ENCODE measurements around the gene PDS5A.

- TF ChIP-seq JUN (IDR thresholded peaks at IDR 0.05; ENCODE audit: borderline replicate concordance, low read depth, low read length) (no peak), JUN (CRISPR knock-in tag; IDR thresholded peaks at IDR 0.05; ENCODE audit: borderline replicate concordance) (no peak), CTCF (IDR thresholded peaks at IDR 0.05 in 2 of 3, conservative IDR thresholded peaks at IDR 0.05 in 1 of 3; ENCODE audit: insufficient read depth in 2 of 3, low read depth in 1 of 3, low read length in 3 of 3) (no peak), ZNF3 (CRISPR knock-in tag; IDR thresholded peaks at IDR 0.05) (no peak), EZH2 (IDR thresholded peaks at IDR 0.05; ENCODE audit: borderline replicate concordance, low read depth, low read length) (no peak), NCOA4 (IDR thresholded peaks at IDR 0.05; ENCODE audit: partially characterized antibody) (no peak), STAG1 (CRISPR knock-in tag; IDR thresholded peaks at IDR 0.05; ENCODE audit: borderline replicate concordance) (no peak), KAT7 (CRISPR knock-in tag; IDR thresholded peaks at IDR 0.05; ENCODE audit: borderline replicate concordance) (no peak)
These were observed 42.5 kb upstream of the PDS5A start for GRCh38 chr4:40020221-40020620.

All from K562 (cell line).